GM21528 (cell line): ENCODE data around the gene SPAG4.
A peak's percentile ranks its signal among the peaks of the same experiment; 100 is the strongest.

Experiments
- ATAC-seq: cut with Tn5 transposase; IDR thresholded peaks from one replicate; pipeline ENCODE4 v1.9.1; 2021; ENCODE audit warnings: mild to moderate bottlenecking, moderate library complexity; ENCODE audit not compliant: unreplicated experiment, low FRiP score

Gene SPAG4

GRCh38 chr20:35615667-35616464, at the start of gene SPAG4:
TSS of gene SPAG4 (plus strand) at chr20:35615829. CDS start at chr20:35616004, 175 bp downstream.
- peak; percentile 71 for ATAC-seq

- ATAC-seq, result no peak
Measured at GRCh38 chr20:35568645-35569044, 47.0 kb upstream of the SPAG4 start.

DNA sequence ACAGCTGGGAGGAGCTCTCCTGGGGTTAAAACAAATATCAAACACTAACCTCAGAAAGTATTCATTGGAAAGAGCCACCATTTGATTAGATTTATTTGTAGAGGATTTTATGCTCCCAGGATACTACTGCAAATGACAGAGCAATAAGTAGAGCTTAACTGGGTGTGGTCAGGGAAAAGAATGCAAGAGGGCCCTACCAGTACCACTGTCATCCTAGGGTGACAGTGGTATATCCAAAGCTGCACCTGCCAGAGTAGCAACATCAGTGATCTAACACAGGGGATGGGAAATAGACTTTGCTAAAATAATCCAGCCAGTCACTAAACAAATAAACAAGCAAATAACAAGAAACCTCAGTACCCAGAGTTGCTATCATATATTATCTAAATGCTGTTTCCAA, 44.1 kb upstream of the SPAG4 start:
- ATAC-seq, result no peak

- ATAC-seq, result no peak
Measured at GRCh38 chr20:35572838-35573237, 42.8 kb upstream of the SPAG4 start.

DNA sequence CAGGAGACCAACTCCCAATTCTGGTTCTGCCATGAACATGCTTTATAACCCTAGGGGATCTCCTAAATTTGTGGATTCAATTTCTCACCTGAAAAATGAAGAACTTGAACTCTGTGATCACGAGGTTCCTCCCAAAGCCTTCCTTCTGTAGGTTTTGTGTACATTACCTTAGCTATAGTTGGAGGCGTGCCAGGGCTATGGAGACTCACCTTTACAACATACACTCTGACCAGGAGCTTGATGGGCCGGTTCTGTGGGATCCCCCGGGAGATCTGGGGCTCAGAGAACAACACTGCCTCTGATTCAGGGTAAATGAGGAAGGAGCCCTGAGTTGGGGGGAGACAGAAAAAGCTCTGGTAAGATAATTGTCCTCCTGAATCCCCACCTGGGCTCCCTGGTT, 39.7 kb upstream of the SPAG4 start:
- no peak for ATAC-seq

DNA sequence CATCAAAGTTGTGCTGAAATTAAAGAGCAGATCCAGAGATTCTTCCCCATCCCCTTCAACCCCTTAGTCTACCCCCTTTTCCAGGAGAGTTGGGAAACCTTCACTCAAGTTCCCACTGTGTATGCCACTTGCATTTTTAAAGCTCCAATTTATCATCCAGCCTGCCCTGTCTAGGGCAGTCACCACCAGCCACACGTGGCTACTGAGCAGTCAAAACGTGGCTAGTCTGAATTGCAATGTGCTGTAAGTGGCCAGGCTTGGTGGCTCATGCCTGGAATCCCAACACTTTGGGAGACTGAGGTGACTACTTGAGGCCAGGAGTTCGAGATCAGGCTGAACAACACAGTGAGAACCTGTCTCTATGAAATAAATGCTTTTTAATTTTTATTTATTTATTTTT, 38.8 kb upstream of the SPAG4 start:
- ATAC-seq, result no peak

GRCh38 chr20:35578469-35578868, 37.2 kb upstream of the SPAG4 start:
- no peak for ATAC-seq

GRCh38 chr20:35579196-35579595, 36.4 kb upstream of the SPAG4 start:
- no peak for ATAC-seq

GRCh38 chr20:35582131-35582530, 33.5 kb upstream of the SPAG4 start:
- no peak for ATAC-seq

DNA sequence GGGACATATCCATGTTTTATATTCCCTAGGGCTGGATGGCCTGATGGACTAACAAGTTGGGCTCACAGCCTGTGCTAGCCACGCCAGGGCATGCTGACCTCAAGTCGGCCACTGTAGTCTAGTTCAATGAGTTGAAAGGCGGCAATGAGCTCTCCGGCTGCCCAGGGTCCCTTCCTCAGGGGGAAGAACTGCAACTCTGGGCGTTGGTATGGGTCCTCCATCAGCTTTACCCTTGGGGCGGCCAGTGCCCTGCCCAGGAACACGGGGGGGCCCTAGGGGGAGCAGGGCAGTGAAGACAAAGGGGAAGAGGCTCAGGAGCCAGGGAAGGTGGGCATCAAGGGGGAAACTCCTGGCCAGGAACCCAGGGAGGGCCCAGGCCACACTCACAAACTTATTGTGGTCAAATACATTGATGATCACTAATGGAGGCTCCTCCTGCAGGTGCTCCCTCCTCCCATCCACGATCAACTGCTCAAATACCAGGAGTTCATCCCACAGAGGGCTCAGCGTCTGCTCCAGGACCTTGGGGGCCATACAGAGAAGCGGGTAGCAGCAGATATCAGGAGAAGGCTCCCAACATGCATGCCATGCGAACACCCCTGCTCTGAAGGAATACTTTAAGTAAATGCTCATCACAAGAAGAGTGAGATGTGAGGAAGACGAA, 32.8 kb upstream of the SPAG4 start:
- ATAC-seq, result no peak

GRCh38 chr20:35583636-35584560, 31.7 kb upstream of the SPAG4 start:
- no peak for ATAC-seq

DNA sequence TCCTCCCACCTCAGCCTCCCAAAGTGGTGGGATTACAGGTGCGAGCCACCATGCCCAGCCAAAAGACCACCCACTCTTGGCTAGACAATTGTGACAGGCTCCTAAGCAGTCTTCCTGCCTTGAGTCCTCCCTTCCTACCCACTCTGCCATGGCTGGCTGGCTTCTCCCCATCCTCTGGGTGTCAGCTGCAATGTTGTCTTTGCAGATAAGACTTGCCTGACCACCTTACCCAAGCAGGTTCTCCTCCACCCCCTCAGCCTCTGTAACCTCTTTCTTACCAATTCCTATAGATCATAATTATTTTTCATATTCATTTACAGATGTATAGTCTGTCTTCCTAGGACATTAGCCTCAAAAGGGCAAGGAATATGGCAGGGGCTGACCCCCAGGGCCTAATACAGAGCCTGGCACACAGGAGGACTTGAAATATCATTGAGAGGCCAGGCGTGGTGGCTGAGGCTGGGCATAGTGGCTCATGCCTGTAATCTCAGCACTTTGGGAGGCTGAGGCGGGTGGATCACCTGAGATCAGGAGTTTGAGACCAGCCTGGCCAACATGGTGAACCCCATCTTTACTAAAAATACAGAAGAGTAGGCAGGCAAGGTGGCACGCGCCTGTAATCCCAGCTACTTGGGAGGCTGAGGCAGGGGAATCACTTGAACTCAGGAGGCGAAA, 28.7 kb upstream of the SPAG4 start:
- no peak for ATAC-seq

DNA sequence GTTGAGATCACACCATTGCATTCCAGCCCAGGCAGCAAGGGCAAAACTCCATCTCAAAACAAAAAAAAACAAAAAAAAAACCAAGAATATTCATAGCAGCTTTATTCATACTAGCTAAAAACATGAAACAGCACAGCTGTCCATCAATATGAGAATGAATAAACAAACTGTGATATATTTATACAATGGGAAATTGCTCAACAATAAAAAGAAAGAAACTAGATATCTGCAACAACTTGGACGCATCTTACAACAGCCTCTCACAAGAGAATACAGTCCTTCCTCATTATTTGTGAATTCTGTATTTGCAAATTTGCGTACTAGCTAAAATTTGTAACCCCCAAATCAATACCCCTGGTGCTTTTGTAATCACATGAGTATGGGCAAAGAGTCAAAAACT, 28.2 kb upstream of the SPAG4 start:
- ATAC-seq, result no peak

- ATAC-seq, result no peak
Measured at GRCh38 chr20:35588397-35588796, 27.2 kb upstream of the SPAG4 start.

- ATAC-seq, result no peak
Measured at GRCh38 chr20:35592339-35592974, 23.2 kb upstream of the SPAG4 start.

- ATAC-seq, result no peak
Measured at GRCh38 chr20:35595456-35595855, 20.2 kb upstream of the SPAG4 start.

DNA sequence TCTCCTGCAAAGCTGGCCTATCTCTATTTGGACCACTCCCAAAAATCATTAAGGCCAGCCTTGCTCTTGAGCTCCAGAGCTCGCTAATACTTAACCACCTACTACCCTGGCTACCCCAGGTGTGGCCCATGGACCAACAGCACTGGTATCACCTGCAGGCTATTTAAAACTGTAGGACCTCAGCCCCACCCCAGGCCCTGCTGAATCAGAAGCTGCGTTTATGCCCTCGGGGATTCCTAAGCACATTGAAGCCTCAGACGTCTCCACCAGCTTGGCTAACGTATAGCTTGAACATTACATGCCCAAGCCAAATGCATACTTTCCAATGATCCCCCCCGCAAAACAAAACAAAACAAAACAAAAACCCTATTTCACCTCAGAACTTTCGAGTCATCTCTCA, 19.7 kb upstream of the SPAG4 start:
- ATAC-seq, result no peak

DNA sequence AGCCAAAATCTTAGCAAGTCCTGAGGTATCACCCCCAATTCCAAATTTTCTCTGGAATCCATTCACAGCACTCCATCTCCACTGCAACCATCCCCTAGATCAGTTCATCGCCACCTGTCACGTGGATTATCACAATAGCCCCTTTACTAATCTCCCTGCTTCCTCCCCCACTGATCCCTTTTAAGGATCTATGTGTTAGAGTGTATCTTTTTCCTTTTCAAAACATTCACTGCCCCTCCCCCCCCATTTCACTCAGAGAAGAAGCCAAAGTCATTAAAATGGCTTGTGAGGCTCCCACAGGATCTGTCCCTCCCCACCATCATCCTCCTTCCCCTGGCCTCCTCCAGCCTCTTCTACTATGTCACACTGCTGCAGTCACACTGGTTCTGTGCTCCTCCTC, 18.4 kb upstream of the SPAG4 start:
- ATAC-seq, result no peak

DNA sequence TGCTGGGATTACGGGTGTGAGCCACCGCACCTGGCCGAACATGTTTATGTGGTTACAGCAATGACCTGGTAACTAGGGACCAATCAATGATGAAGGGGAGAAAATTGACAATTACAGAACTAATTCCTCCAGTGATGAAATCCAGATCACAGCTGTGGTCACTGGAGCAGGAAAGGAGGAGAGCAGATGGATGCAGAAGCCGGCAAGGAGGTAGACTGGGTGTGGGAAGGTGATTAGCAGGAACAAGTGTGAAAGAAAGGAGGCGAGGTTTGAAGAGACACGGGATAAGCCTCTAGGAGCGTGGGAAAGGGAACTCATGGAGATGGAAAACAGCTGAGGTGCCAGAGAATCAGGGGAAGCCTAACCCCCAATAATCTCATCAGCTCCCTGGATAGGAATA, 17.2 kb upstream of the SPAG4 start:
- ATAC-seq, result no peak
